ENCODE results near the gene VPS41. TPM values are rescaled to one million over a fixed set of nuclear protein-coding genes. Genes with fewer than 3 reads are reported as not detected.
"Not testable (repeated sequence)": the region's sequence is repeated elsewhere in the genome, so short reads cannot be mapped to it uniquely, and the experiment has no call there.

The VPS41 gene
- polyA plus RNA-seq, 1 donor, result 33.8 TPM

GRCh38 chr7:38855386-38855785 is 53.6 kb downstream of the VPS41 start:
- no peak for DNase-seq (ENCODE audit: low read depth)

DNA sequence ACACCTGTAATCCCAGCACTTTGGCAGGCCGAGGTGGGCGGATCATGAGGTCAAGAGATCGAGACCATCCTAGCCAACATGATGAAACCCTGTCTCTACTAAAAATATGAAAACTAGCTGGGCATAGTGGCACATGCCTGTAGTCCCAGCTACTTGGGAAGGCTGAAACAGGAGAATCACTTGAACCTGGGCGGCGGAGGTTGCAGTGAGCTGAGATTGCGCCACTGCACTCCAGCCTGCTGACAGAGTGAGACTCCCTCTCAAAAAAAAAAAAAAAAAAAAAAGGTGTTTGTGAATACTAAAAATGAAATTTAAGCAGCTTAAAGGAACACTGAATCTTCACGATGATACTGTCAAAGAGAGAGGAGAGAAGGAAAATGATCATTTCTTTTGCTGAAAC is 54.0 kb downstream of the VPS41 start:
- not testable (repeated sequence) for DNase-seq (ENCODE audit: low read depth)

DNA sequence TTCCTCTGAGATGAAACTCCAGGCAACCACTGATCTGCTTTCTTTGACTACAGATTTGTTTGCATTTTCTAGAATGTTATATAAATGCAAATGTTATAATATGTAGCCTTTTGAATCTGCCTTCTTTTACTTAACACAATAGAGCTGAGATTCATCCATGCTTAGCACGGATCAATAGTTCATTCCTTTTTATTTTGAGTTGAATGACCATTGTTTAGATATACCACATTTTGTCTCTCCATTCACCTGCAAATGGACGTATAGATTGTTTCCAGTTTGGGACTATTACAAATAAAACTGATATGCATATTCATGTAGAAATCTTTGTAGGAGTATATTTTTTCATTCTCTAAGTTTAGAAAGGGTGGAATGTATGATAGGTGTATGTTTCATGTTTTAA is 57.7 kb downstream of the VPS41 start:
- no peak for DNase-seq (ENCODE audit: low read depth)

GRCh38 chr7:38846280-38846679 is 62.7 kb downstream of the VPS41 start:
- no peak for DNase-seq (ENCODE audit: low read depth)

DNA sequence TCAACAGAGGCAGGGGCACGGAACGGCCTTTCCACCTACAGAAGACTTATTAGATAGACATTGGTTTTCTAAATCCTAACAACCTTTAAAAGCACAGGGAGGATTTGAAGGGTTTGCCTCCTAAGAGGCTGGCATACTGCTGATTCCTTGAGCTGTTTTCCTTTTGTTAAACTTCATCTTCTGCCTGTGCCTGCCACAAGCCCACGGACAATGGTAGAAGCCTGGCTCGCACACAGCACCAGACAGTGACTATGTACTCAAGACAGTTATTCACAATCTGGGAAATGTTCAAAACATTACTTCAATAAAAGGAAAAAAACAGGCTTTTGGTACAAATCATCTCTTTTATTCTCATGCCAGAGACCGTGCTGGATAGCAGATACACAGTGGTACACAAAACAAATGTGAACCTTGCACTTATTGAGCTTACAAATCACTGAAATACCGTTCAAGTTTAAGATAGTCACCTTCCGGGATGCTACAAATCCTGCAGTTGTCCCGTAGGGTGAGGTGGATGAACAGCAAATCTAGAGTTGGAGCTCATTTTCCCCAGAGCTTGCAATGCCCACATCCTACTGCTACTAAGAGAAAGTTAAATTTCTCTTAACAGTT is 63.9 kb downstream of the VPS41 start:
- DNase-seq (ENCODE audit: low read depth), result no peak

DNA sequence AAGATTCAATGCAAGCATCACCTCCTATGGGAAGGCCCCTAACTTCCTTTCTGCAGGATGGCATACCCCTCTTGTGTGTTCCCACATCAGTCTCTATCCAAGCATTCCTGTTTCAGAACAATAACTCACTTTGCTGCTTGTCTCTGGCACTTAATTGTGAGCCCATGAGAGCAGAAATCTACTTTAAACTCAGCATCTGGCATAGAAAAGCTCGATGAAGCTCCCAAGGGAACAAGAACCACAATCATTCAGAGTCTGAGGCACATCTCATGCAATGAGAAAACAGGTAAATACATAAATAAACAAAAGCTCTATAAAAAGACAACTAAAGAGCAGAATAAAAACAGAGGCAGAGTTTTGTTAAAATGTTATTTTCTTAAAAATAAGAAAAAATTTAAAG is 66.2 kb downstream of the VPS41 start:
- no peak for DNase-seq (ENCODE audit: low read depth)

DNA sequence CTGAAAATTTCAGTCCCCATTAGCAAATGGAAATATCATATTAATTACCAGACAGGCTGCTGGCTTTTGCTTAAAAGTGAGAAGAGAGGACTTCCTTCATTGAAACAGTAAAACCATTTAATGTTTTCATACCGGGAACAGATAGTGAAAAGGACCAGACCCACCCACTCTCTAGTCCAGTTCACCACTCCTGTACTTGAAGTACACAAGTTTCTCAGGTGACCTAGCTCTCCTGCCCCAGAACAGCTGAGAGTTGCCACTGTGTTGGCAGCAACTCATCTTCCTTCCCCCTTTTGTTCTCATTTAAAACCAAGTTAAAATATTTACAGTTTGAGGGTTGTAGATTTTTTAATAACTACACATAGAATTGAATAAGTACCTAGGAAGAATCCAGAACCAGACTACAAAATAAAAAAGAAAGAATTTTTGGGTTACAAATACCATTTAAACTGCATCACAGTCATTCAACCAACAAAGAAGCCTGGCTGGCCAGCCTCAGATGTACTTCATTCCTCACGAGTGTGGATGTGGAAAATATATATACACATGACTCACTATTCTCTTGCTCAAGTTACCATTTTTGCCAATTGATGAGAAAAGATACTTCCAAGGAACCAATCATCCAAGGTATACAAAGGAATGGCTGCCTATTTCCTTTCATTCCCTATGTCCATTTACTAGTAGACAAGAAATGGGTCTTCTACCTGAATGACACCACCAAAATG is 68.1 kb downstream of the VPS41 start:
- DNase-seq (ENCODE audit: low read depth), result no peak

DNA sequence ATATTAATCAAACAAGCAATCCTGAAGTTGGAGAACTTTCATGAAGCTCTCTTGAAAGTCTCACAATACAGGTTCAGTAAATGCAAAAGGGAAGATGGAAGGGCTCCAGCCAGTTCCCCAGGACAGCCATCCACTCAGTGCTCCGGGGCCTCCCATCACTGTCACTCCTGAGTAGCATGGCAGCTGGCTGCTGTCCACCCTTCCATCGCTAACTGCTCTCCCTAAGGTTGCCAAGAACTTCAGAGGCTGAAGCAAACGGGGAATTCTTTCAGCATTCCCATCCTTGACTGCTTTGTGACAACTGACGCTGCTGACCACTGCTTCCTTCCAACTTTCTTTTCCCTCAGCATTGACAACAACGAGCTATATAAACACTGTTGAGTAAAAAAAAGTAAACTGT is 69.1 kb downstream of the VPS41 start:
- no peak for DNase-seq (ENCODE audit: low read depth)

- no peak for DNase-seq (ENCODE audit: low read depth)
These were observed 70.1 kb downstream of the VPS41 start for GRCh38 chr7:38838725-38839385.

DNA sequence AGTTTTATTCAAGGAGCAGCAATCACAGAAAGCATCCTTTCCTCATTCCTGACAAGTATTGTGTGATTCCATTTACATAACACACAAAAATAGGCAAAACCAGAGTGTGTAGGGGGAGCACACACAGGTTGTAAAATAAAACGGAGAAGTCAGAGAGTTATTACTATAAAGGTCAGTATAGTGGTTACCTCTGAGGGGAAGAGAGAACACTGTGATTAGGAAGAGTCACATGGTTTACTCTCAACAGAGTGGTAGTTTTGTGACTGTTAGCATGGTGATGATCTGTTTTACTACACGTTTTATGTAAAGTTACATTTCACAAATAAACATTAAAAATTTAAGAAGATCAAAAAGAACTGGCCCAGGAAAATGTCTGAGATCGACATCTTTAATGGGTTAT is 74.6 kb downstream of the VPS41 start:
- DNase-seq (ENCODE audit: low read depth), result no peak

DNA sequence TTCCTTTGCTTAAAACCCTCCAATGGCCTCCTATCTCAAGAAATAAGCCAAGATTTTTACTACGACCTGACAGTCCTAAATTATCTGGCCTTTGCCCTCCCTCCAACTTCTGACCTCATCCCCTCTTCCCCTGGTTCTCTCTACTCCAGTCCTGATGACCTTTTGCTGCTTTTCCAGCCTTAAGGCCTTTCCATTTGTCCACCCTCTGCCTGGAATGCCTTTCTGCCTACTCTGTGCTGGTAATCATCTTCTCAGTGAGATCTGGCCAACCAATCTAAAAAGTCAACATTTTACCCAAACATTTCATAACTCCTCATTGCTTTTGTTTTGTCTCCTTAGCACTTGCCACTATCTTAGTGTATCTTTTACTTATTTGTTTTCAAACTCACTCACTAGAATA is 75.7 kb downstream of the VPS41 start:
- DNase-seq (ENCODE audit: low read depth), result no peak

GRCh38 chr7:38831259-38831996 is 77.6 kb downstream of the VPS41 start:
- DNase-seq (ENCODE audit: low read depth), result no peak

- no peak for DNase-seq (ENCODE audit: low read depth)
These were observed 78.2 kb downstream of the VPS41 start for GRCh38 chr7:38830826-38831225.

DNA sequence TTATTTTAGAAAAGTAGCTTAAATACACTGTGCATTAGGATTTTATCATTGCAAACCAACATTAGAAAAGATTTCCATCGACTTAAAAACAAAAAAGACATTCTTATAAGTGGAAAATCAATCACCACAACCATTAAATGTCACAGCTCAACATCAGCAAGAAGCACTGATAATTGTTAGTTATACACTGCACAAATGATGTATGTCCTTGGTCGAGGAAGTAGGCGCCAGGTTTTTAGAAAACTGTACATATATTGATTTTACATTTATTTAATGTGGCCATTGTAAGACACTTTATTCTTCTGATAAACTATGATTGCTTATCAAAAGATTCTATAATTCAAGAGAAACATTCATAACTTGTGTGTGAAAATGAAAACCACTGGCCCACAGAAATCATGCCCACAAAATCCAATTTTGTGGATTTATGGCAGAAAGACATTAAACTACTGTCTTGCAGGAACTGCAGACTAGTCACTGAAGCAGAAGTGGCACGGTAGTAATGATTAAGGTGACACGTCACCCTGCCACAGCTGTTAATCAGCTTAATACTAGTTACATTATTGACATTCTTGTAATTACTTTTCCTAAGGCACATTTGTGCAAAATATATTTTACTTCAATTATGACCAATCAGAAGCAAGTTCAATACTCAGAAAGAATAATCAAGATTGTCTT is 79.4 kb downstream of the VPS41 start:
- no peak for DNase-seq (ENCODE audit: low read depth)

- DNase-seq (ENCODE audit: low read depth), result no peak
These were observed 81.0 kb downstream of the VPS41 start for GRCh38 chr7:38828026-38828425.

DNA sequence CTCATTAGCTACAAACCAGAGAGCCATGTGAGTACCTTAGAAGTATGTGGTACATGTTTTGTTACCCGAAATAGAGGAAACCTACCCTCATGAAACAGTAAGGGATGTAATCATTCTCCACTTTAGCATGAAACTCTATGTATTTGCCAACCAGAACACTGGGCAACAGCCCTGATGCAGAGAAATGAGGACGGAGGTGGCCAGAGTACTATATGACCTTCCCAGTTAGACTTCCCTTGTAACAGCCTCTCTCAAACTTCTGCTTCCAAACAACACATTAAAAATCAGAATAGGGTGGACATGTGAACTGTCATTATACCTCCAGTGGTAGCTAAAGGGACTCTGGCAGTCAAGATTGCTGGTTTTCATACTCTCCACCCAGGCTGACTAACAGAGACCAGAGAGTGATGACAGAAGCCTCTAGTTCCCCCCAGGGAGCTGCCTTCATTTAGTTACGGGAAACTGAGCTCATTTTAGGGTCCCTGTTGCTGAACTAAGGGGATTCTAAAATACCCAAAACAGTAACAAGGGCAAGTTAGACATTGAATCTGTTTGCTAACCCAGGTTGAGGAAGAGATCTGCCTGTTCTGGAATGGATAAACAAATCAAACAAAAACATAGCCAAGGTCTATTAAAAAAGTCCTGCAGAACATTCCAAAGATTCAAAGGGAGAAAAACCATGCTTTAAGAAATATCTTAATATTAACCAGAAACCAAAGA is 83.1 kb downstream of the VPS41 start:
- no peak for DNase-seq (ENCODE audit: low read depth)

DNA sequence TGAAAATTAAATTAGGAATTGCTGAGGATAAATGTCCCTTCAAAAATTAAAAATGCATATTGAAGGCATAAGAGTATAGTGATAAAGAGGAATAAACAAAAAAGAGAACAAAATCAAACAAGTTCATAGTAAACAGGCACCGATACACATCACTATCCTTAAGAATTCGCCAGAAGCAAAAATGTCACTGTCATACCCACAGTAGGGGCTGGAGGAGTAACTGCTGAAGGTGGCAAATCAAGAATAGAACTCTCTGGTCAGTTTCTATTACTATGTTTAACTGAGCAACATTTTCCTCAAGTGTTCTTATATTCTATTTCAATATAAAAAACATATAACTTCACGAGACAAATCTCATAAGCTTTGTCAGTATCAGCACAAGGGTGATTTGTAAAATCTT is 84.0 kb downstream of the VPS41 start:
- DNase-seq (ENCODE audit: low read depth), result no peak

DNA sequence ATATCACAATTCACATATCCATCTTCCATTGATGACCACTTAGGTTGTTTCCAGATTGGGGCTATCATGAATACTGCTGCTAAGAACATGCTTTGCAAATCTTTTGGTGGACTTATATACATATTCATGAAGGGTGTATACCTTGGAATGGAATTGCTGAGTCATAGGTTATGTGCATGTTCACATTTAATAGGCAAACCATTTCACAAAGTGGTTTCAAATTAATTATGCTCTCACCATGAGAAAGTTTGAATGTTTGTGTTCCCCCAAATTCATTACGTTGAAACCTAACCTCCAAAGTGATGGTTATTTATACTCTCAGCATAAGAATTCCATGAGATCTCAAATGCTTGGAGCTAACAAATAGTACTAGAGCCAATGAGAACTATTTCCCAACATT is 86.4 kb downstream of the VPS41 start:
- DNase-seq (ENCODE audit: low read depth), result no peak

GRCh38 chr7:38820571-38820970 is 88.4 kb downstream of the VPS41 start:
- DNase-seq (ENCODE audit: low read depth), result no peak

DNA sequence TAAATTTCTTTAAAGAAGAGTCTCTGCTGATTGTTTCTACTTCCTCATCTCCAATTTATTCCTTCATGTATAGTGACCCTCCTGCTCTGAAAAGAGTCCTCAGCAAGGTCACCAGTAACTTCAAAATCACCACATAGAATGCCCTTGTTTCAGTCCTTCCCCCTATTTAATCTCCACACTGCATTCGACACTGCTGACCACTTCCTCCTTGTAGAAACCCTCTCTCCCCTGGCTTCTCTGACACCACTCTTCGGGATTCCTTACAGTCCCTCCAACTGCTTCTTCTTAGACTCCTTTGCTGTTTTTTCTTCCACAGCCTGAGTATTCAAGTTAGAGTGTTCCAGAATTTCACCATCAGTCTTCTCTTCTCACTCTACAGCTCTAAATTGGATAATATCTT is 89.5 kb downstream of the VPS41 start:
- DNase-seq (ENCODE audit: low read depth), result no peak

DNA sequence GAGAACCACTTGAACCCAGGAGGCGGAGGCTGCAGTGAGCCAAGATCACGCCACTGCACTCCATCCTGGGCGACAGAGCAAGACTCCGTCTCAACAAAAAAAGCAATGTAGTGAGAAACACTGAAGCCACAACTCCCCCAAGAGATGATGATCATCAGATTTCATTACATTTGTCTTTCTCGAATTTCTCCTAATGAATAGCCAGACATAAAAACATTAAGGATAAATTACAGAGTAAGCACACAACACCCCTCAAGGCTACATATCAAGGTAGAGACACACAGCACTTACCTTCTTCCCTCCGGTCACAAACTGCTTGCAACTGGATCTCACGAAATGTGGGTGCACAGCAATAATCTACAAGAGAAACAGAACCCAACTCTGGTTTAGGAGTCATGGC is 91.5 kb downstream of the VPS41 start:
- no peak for DNase-seq (ENCODE audit: low read depth)
